CD4-positive, alpha-beta T cell (primary cell): ENCODE measurements around the gene CFAP161. TPM values are rescaled to one million over a fixed set of nuclear protein-coding genes. Genes with fewer than 3 reads are reported as not detected.

Experiments
- ATAC-seq: fragments of 200-7000 bp; cut with Tn5 transposase; one replicate; pipeline ENCODE4 v1.10.0; 2022; ENCODE audit warnings: mild to moderate bottlenecking; ENCODE audit not compliant: poor library complexity
- CTCF ChIA-PET: fragments of 350-600 bp; sonication (Branson Sonifier 250); formaldehyde crosslinking; loops from one replicate; lab custom pipeline; 2021; ENCODE audit warnings: antibody characterized with exemption, inconsistent platforms; lab: Charles Lee
- POLR2A ChIA-PET: fragments of 350-600 bp; sonication (Branson Sonifier 250); formaldehyde crosslinking; loops from one replicate; lab custom pipeline; 2021; ENCODE audit warnings: antibody characterized with exemption, inconsistent platforms; lab: Charles Lee
- DNase-seq, 14 experiments: peaks; one replicate each; pipeline ENCODE4 v3.0.0-alpha.2; 2013 to 2020; ENCODE audit warnings: mixed read lengths in 2 of 14
- H3K27ac ChIP-seq, 2 donors: one replicate each; pipeline versions ENCODE4 v1.5.1 to v1.7.0; 2013; ENCODE audit warnings: low read length in 2 of 2, low read depth in 1 of 2, mild to moderate bottlenecking in 1 of 2
- H3K27me3 ChIP-seq, 2 experiments: 1 replicate in 1 of 2; 2 replicates in 1 of 2; pipeline versions ENCODE4 v1.6.1 to v1.7.0; 2013; ENCODE audit warnings: low read length in 2 of 2, control low read depth in 1 of 2, mild to moderate bottlenecking in 1 of 2, moderate library complexity in 1 of 2; ENCODE audit not compliant: insufficient read depth in 2 of 2, control insufficient read depth in 1 of 2
- H3K36me3 ChIP-seq: one replicate; pipeline ENCODE4 v1.6.1; 2013; ENCODE audit warnings: low read length, control low read depth; ENCODE audit not compliant: insufficient read depth
- H3K4me1 ChIP-seq: one replicate; pipeline ENCODE4 v1.6.1; 2013; ENCODE audit warnings: low read length, control low read depth; ENCODE audit not compliant: insufficient read depth
- H3K4me3 ChIP-seq: one replicate; pipeline ENCODE4 v1.5.1; 2013; ENCODE audit warnings: mild to moderate bottlenecking, low read length, moderate library complexity
- H3K9me3 ChIP-seq, 2 experiments: 1 replicate in 1 of 2; 2 replicates in 1 of 2; pipeline versions ENCODE4 v1.6.1 to v1.7.0; 2013; ENCODE audit warnings: low read length in 2 of 2, mild to moderate bottlenecking in 2 of 2, control low read depth in 1 of 2, moderate library complexity in 1 of 2; ENCODE audit not compliant: control insufficient read depth in 1 of 2, insufficient read depth in 1 of 2
- H3K27ac Mint-ChIP-seq: one replicate; pipeline ENCODE4 v1.8.0; 2020; ENCODE audit warnings: mixed read lengths
- H3K27me3 Mint-ChIP-seq: one replicate; pipeline ENCODE4 v1.8.0; 2021; ENCODE audit warnings: mixed read lengths
- H3K36me3 Mint-ChIP-seq: one replicate; pipeline ENCODE4 v1.8.0; 2021; ENCODE audit warnings: low read depth, mixed read lengths
- H3K4me1 Mint-ChIP-seq: one replicate; pipeline ENCODE4 v1.8.0; 2021; ENCODE audit warnings: low read depth, mixed read lengths
- H3K4me3 Mint-ChIP-seq: one replicate; pipeline ENCODE4 v1.8.0; 2020; ENCODE audit warnings: mild to moderate bottlenecking, mixed read lengths
- H3K9me3 Mint-ChIP-seq: one replicate; pipeline ENCODE4 v1.8.0; 2020; ENCODE audit warnings: mixed read lengths
- intact Hi-C, 2 experiments: fragments of 100-400 bp; cut with DNase I in 1 of 2; cut with micrococcal nuclease in 1 of 2; formaldehyde crosslinking; loops; one replicate each; pipeline versions ENCODE4 v1.15.1 to v1.9.0; 2023 to 2025; cut with DNase I, micrococcal nuclease
- total RNA-seq, 174 experiments: library from RNA in 2 of 174; stranded (reverse) in 2 of 174; gene quantifications; one replicate each; pipeline ENCODE4 v1.2.3 and lab custom pipeline; 2021 to 2026
- TF ChIP-seq, protein P1 (sequence below): fragments of 200-600 bp; IDR thresholded peaks from one replicate; pipeline ENCODE4 v1.8.0; 2022; ENCODE audit warnings: antibody characterized with exemption, mild to moderate bottlenecking

The CFAP161 gene
- total RNA-seq, 2 experiments from 2014 or later = not detected

- peaks cover 7% of the 10 kb centered on the region for H3K4me1 ChIP-seq
- Mint-ChIP-seq H3K27me3 (peaks cover 52% of the 10 kb centered on the region), H3K36me3 (no peaks in the 10 kb centered on the region), H3K4me3 (no peak overlapping the region), H3K4me1 (peaks cover 14% of the 10 kb centered on the region), H3K9me3 (no peaks in the 10 kb centered on the region), H3K27ac (no peak overlapping the region)
- H3K4me3 ChIP-seq = no peak overlapping the region
- no peak overlapping the region for H3K27ac ChIP-seq
- no peak for ATAC-seq
- TF ChIP-seq, protein P1, sequence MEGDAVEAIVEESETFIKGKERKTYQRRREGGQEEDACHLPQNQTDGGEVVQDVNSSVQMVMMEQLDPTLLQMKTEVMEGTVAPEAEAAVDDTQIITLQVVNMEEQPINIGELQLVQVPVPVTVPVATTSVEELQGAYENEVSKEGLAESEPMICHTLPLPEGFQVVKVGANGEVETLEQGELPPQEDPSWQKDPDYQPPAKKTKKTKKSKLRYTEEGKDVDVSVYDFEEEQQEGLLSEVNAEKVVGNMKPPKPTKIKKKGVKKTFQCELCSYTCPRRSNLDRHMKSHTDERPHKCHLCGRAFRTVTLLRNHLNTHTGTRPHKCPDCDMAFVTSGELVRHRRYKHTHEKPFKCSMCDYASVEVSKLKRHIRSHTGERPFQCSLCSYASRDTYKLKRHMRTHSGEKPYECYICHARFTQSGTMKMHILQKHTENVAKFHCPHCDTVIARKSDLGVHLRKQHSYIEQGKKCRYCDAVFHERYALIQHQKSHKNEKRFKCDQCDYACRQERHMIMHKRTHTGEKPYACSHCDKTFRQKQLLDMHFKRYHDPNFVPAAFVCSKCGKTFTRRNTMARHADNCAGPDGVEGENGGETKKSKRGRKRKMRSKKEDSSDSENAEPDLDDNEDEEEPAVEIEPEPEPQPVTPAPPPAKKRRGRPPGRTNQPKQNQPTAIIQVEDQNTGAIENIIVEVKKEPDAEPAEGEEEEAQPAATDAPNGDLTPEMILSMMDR = no peak
- H3K36me3 ChIP-seq = no peaks in the 10 kb centered on the region
- ChIA-PET CTCF (no interaction called here), POLR2A (no interaction called here)
- H3K27me3 ChIP-seq = peaks cover 26 to 30% of the 10 kb centered on the region in 2 experiments
- peak in 1 of 14 experiments; percentile 8 for DNase-seq
- no peaks in the 10 kb centered on the region for H3K9me3 ChIP-seq
- intact Hi-C loops = no loop called here
These were observed 35.0 kb upstream of the CFAP161 start for GRCh38 chr15:81098861-81099651.

- intact Hi-C loops = no loop called here
- ATAC-seq (no peak), DNase-seq (no peak)
- H3K36me3 ChIP-seq = no peaks in the 10 kb centered on the region
- TF ChIP-seq, protein P1 = no peak
- H3K4me1 Mint-ChIP-seq = peaks cover 14% of the 10 kb centered on the region
- peaks cover 45% of the 10 kb centered on the region for H3K27me3 Mint-ChIP-seq
- H3K4me1 ChIP-seq = peaks cover 7% of the 10 kb centered on the region
- H3K4me3 ChIP-seq = no peak overlapping the region
- H3K4me3 Mint-ChIP-seq = no peak overlapping the region
- H3K9me3 Mint-ChIP-seq = no peaks in the 10 kb centered on the region
- no peak overlapping the region for H3K27ac ChIP-seq
- CTCF ChIA-PET = no interaction called here
- no peaks in the 10 kb centered on the region for H3K36me3 Mint-ChIP-seq
- no peaks in the 10 kb centered on the region for H3K9me3 ChIP-seq
- POLR2A ChIA-PET = no interaction called here
- H3K27me3 ChIP-seq = peaks cover 18 to 19% of the 10 kb centered on the region in 2 experiments
- H3K27ac Mint-ChIP-seq = no peak overlapping the region
These were observed 31.9 kb upstream of the CFAP161 start for GRCh38 chr15:81101894-81102815.

DNA sequence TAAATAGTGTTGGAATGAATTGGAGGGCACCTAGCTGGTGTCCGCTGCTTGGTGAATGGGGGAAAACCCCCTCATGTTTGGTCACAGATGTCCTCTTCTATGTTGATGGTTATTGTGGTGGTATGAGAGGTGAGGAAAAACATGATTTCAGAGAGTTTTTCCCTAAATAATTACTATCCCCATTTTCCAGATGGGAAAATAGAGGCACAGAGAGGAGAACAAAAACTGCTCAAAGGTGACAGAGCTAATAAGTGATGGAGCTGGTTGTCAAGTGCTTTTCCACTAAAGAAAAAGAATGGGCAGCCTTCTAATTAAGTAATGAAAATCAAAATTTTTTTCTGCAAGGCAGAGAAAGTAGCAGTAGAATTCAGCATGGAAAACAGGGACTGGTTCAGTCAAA, 30.2 kb upstream of the CFAP161 start:
- Histone ChIP-seq H3K4me1 (peaks cover 6% of the 10 kb centered on the region), H3K27ac (no peak overlapping the region), H3K27me3 (peaks cover 6 to 13% of the 10 kb centered on the region in 2 experiments), H3K36me3 (no peaks in the 10 kb centered on the region), H3K9me3 (no peaks in the 10 kb centered on the region), H3K4me3 (no peak overlapping the region)
- H3K27ac Mint-ChIP-seq = no peak overlapping the region
- POLR2A ChIA-PET = no interaction called here
- no peak for ATAC-seq
- intact Hi-C loops = no loop called here
- H3K4me3 Mint-ChIP-seq = no peak overlapping the region
- DNase-seq = no peak
- peaks cover 3% of the 10 kb centered on the region for H3K4me1 Mint-ChIP-seq
- peaks cover 28% of the 10 kb centered on the region for H3K27me3 Mint-ChIP-seq
- CTCF ChIA-PET = no interaction called here
- no peaks in the 10 kb centered on the region for H3K9me3 Mint-ChIP-seq
- TF ChIP-seq, protein P1 = no peak
- H3K36me3 Mint-ChIP-seq = no peaks in the 10 kb centered on the region
